HuH-7.5 (cell line): ENCODE measurements around the gene PLA2G2D.

Source experiments
- DNase-seq: peaks from one replicate; pipeline ENCODE4 v3.0.0; 2011; ENCODE audit warnings: low spot score

The PLA2G2D gene

GRCh38 chr1:20119347-20119746 lies at the start of gene PLA2G2D:
PLA2G2D (minus strand) TSS chr1:20119536; CDS start chr1:20119498, 38 bp downstream.
- no peak for DNase-seq

- no peak for DNase-seq
These were observed 49.5 kb upstream of the PLA2G2D start for GRCh38 chr1:20168564-20169491.

- no peak for DNase-seq
These were observed 47.8 kb upstream of the PLA2G2D start for GRCh38 chr1:20167126-20167525.

- DNase-seq: no peak
These were observed 46.7 kb upstream of the PLA2G2D start for GRCh38 chr1:20166051-20166450.

GRCh38 chr1:20165522-20165951 lies 46.2 kb upstream of the PLA2G2D start:
- DNase-seq: no peak

- no peak for DNase-seq
These were observed 45.4 kb upstream of the PLA2G2D start for GRCh38 chr1:20164694-20165202.

GRCh38 chr1:20160034-20160433 lies 40.7 kb upstream of the PLA2G2D start:
- DNase-seq: no peak

- DNase-seq: no peak
These were observed 39.2 kb upstream of the PLA2G2D start for GRCh38 chr1:20158358-20159070.

- no peak for DNase-seq
These were observed 35.0 kb upstream of the PLA2G2D start for GRCh38 chr1:20154301-20154831.

GRCh38 chr1:20153000-20153418 lies 33.7 kb upstream of the PLA2G2D start:
- no peak for DNase-seq

- no peak for DNase-seq
These were observed 33.2 kb upstream of the PLA2G2D start for GRCh38 chr1:20152599-20152930.

- peak; percentile 87 for DNase-seq
These were observed 32.7 kb upstream of the PLA2G2D start for GRCh38 chr1:20151906-20152598.

GRCh38 chr1:20150969-20151368 lies 31.6 kb upstream of the PLA2G2D start:
- no peak for DNase-seq

GRCh38 chr1:20150326-20150705 lies 31.0 kb upstream of the PLA2G2D start:
- no peak for DNase-seq

- DNase-seq: no peak
These were observed 30.4 kb upstream of the PLA2G2D start for GRCh38 chr1:20149601-20150325.

- DNase-seq: no peak
These were observed 29.5 kb upstream of the PLA2G2D start for GRCh38 chr1:20148571-20149500.

- no peak for DNase-seq
These were observed 28.7 kb upstream of the PLA2G2D start for GRCh38 chr1:20147846-20148570.

- no peak for DNase-seq
These were observed 24.6 kb upstream of the PLA2G2D start for GRCh38 chr1:20143734-20144565.

GRCh38 chr1:20143318-20143717 lies 24.0 kb upstream of the PLA2G2D start:
- DNase-seq: no peak
